Measurements from ENCODE around the gene KPNB1. TPM values are rescaled to one million over a fixed set of nuclear protein-coding genes. Genes with fewer than 3 reads are reported as not detected.

Gene KPNB1
- total RNA-seq, 3 donors from 2014 or later = 162 to 269 (median 217) TPM

GRCh38 chr17:47630614-47631013, 19.1 kb upstream of the KPNB1 start:
- ATAC-seq (no peak), DNase-seq (no peak)
- Histone ChIP-seq H3K4me3 (no peak overlapping the region), H3K36me3 (ENCODE audit: low read depth) (no peaks in the 10 kb centered on the region), H3K9me3 (no peaks in the 10 kb centered on the region), H3K4me1 (ENCODE audit: low read depth) (no peaks in the 10 kb centered on the region)
- intact Hi-C loops (cut with DNase I, micrococcal nuclease) = no loop called here
- no peak for TF ChIP-seq CTCF (IDR thresholded peaks at IDR 0.05)

GRCh38 chr17:47632991-47633390, 16.7 kb upstream of the KPNB1 start:
- TF ChIP-seq CTCF (IDR thresholded peaks at IDR 0.05) = no peak
- intact Hi-C loops (cut with DNase I, micrococcal nuclease) = no loop called here
- no peaks in the 10 kb centered on the region for H3K9me3 ChIP-seq
- no peaks in the 10 kb centered on the region for H3K4me1 ChIP-seq (ENCODE audit: low read depth)
- DNase-seq (no peak), ATAC-seq (no peak)
- H3K36me3 ChIP-seq (ENCODE audit: low read depth) = no peaks in the 10 kb centered on the region
- H3K4me3 ChIP-seq = no peak overlapping the region

GRCh38 chr17:47633996-47634395, 15.7 kb upstream of the KPNB1 start:
- Histone ChIP-seq H3K4me3 (no peak overlapping the region), H3K9me3 (no peaks in the 10 kb centered on the region), H3K36me3 (ENCODE audit: low read depth) (no peaks in the 10 kb centered on the region), H3K4me1 (ENCODE audit: low read depth) (no peaks in the 10 kb centered on the region)
- TF ChIP-seq CTCF (IDR thresholded peaks at IDR 0.05) = no peak
- intact Hi-C loops (cut with DNase I, micrococcal nuclease) = no loop called here
- ATAC-seq = no peak
- DNase-seq = no peak

- Histone ChIP-seq H3K4me1 (ENCODE audit: low read depth) (no peaks in the 10 kb centered on the region), H3K9me3 (no peaks in the 10 kb centered on the region), H3K36me3 (ENCODE audit: low read depth) (no peaks in the 10 kb centered on the region), H3K4me3 (no peak overlapping the region)
- intact Hi-C loops (cut with DNase I, micrococcal nuclease) = no loop called here
- ATAC-seq (no peak), DNase-seq (no peak)
- TF ChIP-seq CTCF (IDR thresholded peaks at IDR 0.05) = no peak
These were observed 14.8 kb upstream of the KPNB1 start for GRCh38 chr17:47634870-47635269.

GRCh38 chr17:47635734-47636133, 14.0 kb upstream of the KPNB1 start:
- Histone ChIP-seq H3K9me3 (no peaks in the 10 kb centered on the region), H3K36me3 (ENCODE audit: low read depth) (no peaks in the 10 kb centered on the region), H3K4me1 (ENCODE audit: low read depth) (no peaks in the 10 kb centered on the region), H3K4me3 (no peak overlapping the region)
- no peak for DNase-seq
- ATAC-seq = no peak
- intact Hi-C loops (cut with DNase I, micrococcal nuclease) = no loop called here
- no peak for TF ChIP-seq CTCF (IDR thresholded peaks at IDR 0.05)

Data from mucosa of descending colon (tissue), 3 donors.